ENCODE data around the gene FILIP1. TPM values are rescaled to one million over a fixed set of nuclear protein-coding genes. Genes with fewer than 3 reads are reported as not detected.

The FILIP1 gene
- total RNA-seq, 3 donors from 2014 or later (not counting 1 experiment from before 2014, with no cell fraction given) = not detected

- no peak overlapping the region for H3K4me3 Mint-ChIP-seq
- H3K36me3 Mint-ChIP-seq = no peaks in the 10 kb centered on the region
- Histone ChIP-seq H3K36me3 (ENCODE audit: control insufficient read depth, insufficient read depth, low read length) (no peaks in the 10 kb centered on the region), H3K9me3 (ENCODE audit: control insufficient read depth, insufficient read depth, low read length) (no peaks in the 10 kb centered on the region), H3K4me1 (ENCODE audit: control insufficient read depth, insufficient read depth, low read length) (no peaks in the 10 kb centered on the region), H3K27ac (ENCODE audit: low read length) (no peak overlapping the region), H3K4me3 (ENCODE audit: low read length) (no peak overlapping the region), H3K27me3 (ENCODE audit: control insufficient read depth, insufficient read depth, low read length) (no peaks in the 10 kb centered on the region)
- peaks cover 0 to 5% of the 10 kb centered on the region in 2 donors for H3K27me3 Mint-ChIP-seq (ENCODE audit: low read depth in 2 of 2)
- TF ChIP-seq CTCF (IDR thresholded peaks at IDR 0.05) = no peak
- no peaks in the 10 kb centered on the region for H3K9me3 Mint-ChIP-seq
- no peak for ATAC-seq
- DNase-seq = no peak
- intact Hi-C loops (cut with micrococcal nuclease) = no loop called here
- no peak overlapping the region for H3K27ac Mint-ChIP-seq
- no peaks in the 10 kb centered on the region for H3K4me1 Mint-ChIP-seq
These were observed 96.4 kb downstream of the FILIP1 start for GRCh38 chr6:75397171-75397570.

GRCh38 chr6:75396005-75396800 is 97.4 kb downstream of the FILIP1 start:
- no peak for TF ChIP-seq CTCF (IDR thresholded peaks at IDR 0.05)
- DNase-seq (no peak), ATAC-seq (no peak)
- Histone ChIP-seq H3K9me3 (ENCODE audit: control insufficient read depth, insufficient read depth, low read length) (no peaks in the 10 kb centered on the region), H3K4me1 (ENCODE audit: control insufficient read depth, insufficient read depth, low read length) (no peaks in the 10 kb centered on the region), H3K27ac (ENCODE audit: low read length) (no peak overlapping the region), H3K4me3 (ENCODE audit: low read length) (no peak overlapping the region), H3K27me3 (ENCODE audit: control insufficient read depth, insufficient read depth, low read length) (no peaks in the 10 kb centered on the region), H3K36me3 (ENCODE audit: control insufficient read depth, insufficient read depth, low read length) (no peaks in the 10 kb centered on the region)
- Mint-ChIP-seq H3K9me3 (no peaks in the 10 kb centered on the region), H3K4me3 (no peak overlapping the region), H3K27ac (no peak overlapping the region), H3K27me3 (ENCODE audit: low read depth in 2 of 2) (peaks cover 0 to 5% of the 10 kb centered on the region in 2 donors), H3K36me3 (no peaks in the 10 kb centered on the region), H3K4me1 (no peaks in the 10 kb centered on the region)
- intact Hi-C loops (cut with micrococcal nuclease) = no loop called here
- 94% methylated on average over 6 of the region's 6 CpGs for WGBS (ENCODE audit: insufficient coverage)

GRCh38 chr6:75393806-75394205 is 99.8 kb downstream of the FILIP1 start:
- Histone ChIP-seq H3K4me1 (ENCODE audit: control insufficient read depth, insufficient read depth, low read length) (no peaks in the 10 kb centered on the region), H3K9me3 (ENCODE audit: control insufficient read depth, insufficient read depth, low read length) (no peaks in the 10 kb centered on the region), H3K4me3 (ENCODE audit: low read length) (no peak overlapping the region), H3K27me3 (ENCODE audit: control insufficient read depth, insufficient read depth, low read length) (no peaks in the 10 kb centered on the region), H3K27ac (ENCODE audit: low read length) (no peak overlapping the region), H3K36me3 (ENCODE audit: control insufficient read depth, insufficient read depth, low read length) (no peaks in the 10 kb centered on the region)
- H3K4me3 Mint-ChIP-seq = no peak overlapping the region
- no peak overlapping the region for H3K27ac Mint-ChIP-seq
- ATAC-seq = no peak
- intact Hi-C loops (cut with micrococcal nuclease) = no loop called here
- no peak for DNase-seq
- no peaks in the 10 kb centered on the region for H3K4me1 Mint-ChIP-seq
- no peaks in the 10 kb centered on the region for H3K36me3 Mint-ChIP-seq
- no peaks in the 10 kb centered on the region for H3K9me3 Mint-ChIP-seq
- TF ChIP-seq CTCF (IDR thresholded peaks at IDR 0.05) = no peak
- peaks cover 0 to 5% of the 10 kb centered on the region in 2 donors for H3K27me3 Mint-ChIP-seq (ENCODE audit: low read depth in 2 of 2)

DNA sequence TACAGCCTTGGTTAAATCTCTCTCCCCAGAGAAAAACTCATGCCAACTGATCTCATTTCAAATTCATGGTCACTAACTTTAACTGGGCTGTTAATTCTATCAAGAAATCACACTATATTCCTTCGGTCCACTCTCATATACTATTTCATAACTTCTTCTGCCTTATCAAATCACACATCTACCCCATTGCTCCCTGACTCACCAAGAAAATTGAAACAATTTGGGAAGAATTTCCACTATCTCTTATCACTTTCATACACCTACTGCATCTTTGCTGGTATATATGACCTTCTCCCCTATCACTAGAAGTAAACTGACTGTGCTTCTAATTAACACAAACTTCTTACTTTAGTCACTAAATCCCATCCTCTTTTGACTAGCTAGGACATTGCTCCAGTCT is 102.3 kb downstream of the FILIP1 start:
- WGBS (ENCODE audit: insufficient coverage) = 90% methylated on average over 1 of the region's 1 CpG
- Mint-ChIP-seq H3K4me1 (no peaks in the 10 kb centered on the region), H3K4me3 (no peak overlapping the region), H3K36me3 (no peaks in the 10 kb centered on the region), H3K9me3 (no peaks in the 10 kb centered on the region), H3K27me3 (ENCODE audit: low read depth in 2 of 2) (peaks cover 0 to 3% of the 10 kb centered on the region in 2 donors), H3K27ac (no peak overlapping the region)
- Histone ChIP-seq H3K27me3 (ENCODE audit: control insufficient read depth, insufficient read depth, low read length) (no peaks in the 10 kb centered on the region), H3K4me1 (ENCODE audit: control insufficient read depth, insufficient read depth, low read length) (no peaks in the 10 kb centered on the region), H3K4me3 (ENCODE audit: low read length) (no peak overlapping the region), H3K9me3 (ENCODE audit: control insufficient read depth, insufficient read depth, low read length) (no peaks in the 10 kb centered on the region), H3K36me3 (ENCODE audit: control insufficient read depth, insufficient read depth, low read length) (no peaks in the 10 kb centered on the region), H3K27ac (ENCODE audit: low read length) (no peak overlapping the region)
- ATAC-seq (no peak), DNase-seq (no peak)
- TF ChIP-seq CTCF (IDR thresholded peaks at IDR 0.05) = no peak
- intact Hi-C loops (cut with micrococcal nuclease) = no loop called here
